GM18511 (cell line): ENCODE data around the gene SDC4.

Experiments used
- ATAC-seq: cut with Tn5 transposase; IDR thresholded peaks from one replicate; pipeline ENCODE4 v1.9.1; 2021; ENCODE audit warnings: mild to moderate bottlenecking, moderate library complexity; ENCODE audit not compliant: unreplicated experiment

The SDC4 gene

DNA sequence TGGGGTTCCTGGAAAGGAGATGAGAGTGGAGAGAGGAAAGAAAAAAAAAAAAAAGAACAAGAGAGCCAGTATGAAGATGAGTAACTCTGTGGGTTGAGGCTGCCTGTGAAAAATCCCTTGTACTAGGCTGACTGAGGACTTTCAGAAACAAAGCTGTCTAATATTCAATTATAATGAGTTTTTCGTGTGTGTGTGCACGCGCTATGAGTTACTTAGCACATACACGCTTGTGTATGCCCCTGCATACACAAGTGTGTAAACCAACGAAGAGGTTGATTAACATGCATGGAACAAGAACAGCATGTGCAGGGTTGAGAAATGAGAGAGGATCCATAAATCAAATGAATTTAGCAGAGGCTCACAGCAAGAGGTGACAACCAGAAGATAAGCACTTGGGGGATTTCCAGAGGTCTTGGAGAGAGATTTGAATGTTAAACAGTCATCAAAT is 46.4 kb downstream of the SDC4 start:
- no peak for ATAC-seq

DNA sequence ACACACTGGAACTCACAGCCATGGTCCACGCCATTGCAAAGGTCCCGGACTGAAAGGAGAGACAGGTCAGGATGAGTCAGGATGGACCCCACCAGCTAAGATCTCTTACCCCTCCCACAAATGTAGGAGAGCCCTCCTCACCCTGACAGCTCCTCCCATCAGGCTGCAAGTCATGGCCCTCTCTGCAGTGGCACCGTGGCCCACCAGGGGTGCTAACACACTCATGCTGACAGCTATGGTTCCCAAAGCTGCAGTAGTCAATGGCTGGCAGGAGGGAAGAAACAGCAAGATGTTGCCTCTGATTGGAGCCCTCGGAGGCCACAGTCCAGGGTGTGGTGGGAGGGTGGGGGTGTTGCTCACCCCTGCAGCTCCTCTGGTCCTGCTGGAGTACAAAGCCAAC is 47.3 kb downstream of the SDC4 start:
- ATAC-seq: no peak

DNA sequence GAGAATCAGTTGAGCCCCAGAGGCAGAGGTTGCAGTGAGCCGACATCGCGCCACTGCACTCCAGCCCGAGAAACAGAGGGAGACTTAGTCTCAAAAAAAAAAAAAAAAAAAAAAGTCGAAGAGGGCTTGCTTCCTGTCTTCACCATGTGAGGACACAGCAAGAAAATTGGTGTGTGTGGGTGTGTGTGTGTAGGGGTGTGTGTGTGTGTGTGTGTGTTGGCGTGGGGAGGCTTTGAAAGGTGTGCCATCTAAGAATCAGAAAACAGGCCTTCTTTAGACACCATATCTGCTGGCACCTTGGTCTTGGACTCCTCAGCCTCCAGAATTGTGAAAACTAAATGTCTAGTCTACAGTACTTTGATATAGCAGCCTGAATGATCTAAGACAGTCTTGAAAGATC is 48.4 kb downstream of the SDC4 start:
- no peak for ATAC-seq

DNA sequence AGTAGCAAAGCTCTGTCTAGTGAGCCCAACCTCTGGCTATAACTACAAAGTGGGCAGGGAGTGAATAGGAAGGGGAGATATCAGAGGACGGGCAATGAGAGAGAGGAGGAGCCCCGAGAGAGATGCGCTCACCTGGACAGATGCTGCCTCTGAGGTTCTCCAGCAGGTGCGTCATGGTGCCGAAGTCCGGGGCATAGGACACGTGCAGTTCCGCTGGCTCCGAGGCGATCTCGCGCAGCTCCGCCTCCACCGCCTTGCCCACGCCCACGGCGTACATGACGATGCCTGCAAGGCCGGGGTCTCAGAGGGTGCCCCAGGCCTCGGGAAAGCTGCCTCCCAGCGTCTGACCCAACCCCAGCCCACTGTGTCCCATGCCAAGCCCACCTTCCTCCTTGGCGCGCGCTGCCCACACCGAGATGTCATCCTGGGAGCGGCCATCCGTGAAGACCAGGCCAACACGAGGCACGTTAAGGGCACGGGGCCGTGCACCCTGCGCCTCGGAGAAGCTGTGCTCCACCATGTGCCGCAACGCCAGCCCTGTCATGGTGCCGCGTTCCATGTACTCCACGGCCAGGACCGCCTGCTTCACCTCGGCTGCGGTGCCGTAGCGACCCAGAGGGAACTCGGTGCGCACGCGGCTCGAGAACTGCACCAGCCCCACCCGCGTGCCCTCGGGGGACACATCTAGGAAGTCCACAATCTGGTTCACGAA is 50.3 kb downstream of the SDC4 start:
- no peak for ATAC-seq

DNA sequence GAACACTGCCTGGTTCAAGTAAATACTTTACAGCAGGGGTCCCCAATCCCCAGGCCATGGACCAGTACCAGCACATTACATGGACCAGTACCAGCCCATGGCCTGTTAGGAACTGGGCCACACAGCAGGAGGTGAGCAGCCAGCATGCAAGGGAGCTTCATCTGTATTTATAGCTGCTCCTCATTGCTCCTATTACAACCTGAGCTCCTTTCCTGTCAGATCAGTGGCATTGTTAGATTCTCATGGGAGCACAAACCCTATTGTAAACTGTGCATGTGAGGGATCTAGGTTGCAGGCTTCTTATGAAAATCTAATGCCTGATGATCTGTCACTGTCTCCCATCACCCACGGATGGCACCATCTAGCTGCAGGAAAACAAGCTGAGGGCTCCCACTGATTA is 53.6 kb downstream of the SDC4 start:
- ATAC-seq: no peak

DNA sequence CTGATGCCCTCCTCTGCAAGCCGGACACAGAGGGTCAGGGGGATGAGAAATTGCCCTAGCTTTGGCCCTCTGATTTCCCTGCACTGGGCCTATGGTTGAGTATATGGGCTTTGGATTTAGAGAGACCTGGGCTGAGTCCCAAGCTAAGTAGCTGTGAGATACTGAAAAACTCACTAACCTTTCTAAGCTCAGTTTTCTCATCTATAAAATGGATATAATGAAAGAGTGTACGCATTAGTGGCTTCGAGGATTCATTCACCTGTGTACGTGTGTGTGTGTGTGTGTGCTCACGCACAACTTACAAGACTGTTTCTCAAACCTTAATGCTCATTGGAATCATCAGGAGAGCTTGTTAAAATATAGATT is 54.2 kb downstream of the SDC4 start:
- ATAC-seq: no peak

DNA sequence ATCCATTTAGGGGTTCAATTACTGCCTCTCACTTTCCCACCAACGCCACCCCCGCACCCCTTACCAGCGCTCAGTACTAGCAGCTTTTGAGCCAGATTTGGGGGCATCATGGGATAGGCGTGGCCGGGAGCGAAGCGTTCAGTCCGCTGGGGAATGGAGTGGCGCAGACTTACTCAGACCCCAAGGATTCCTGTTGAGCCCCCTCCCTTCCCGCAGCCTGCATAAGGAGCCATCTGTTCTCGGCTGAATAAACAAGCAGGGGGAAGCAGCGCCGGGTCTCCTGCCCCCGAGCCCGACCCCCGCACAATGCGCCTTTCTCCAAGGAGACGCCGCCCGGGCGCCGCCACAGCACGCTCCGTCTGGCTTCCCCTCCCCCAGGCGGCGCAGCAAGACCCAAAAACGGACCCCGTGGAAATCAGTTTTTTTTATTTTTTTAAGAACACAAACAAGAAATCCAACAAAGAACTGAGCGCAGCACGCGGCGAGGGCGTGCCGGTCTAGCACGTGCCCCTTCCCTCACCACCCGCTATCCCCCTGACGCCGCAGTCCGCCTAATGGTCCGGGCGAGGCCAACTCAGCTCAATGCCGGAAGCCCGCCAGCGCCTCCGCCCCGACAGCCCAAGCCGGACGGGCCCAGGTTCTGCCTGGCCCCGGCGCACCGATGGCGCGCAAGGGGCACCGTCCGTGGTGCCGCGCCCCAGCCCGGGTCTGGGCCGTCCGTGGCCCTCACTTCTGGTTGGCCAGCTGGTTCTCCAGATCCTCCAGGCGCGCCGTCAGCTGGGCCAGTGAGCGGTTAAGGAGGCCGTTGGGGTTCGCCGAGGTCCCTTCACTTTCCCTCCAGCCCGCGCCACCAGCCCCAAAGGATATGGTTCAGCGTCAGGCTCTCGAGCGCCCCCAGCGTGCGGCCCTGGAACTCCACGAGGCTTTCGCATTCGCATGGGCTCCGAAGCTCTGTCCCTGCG is 54.9 kb downstream of the SDC4 start:
- peak; percentile 64 for ATAC-seq

DNA sequence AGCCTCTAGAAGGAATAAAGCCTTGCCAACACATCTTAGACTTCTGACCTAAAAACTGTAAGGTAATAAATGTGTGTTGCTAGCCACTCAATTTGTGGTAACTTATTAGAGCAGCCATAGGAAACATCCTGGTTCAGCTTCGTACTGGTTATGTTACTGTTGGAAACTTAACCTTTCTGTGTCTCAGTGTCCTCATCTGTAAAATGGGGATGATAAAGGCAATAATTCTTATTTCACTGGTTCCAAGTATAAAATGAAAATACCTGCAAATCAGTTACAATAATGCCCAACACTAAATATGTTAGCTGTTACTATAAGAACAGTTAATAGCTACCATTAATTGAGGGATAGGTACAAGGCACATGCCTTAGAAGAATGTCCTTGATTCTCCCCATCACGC is 55.9 kb downstream of the SDC4 start:
- no peak for ATAC-seq

DNA sequence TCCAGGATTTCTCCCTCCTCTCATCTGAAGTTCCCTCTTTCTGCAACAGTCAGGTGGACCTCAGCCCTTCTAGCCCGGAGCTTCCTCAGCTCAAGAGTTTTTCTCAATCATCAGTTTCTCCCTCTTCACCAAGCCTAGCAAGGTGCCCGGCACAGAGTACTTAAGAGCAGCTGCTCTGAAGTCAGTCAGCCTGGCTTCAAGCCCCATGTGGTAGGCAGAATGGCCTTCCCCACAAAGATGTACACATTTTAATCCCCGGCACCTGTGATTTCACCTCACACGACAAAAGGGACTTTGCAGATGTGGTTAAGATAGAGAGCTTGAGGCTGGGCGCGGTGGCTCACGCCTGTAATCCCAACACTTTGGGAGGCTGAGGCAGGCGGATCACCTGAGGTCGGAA is 56.7 kb downstream of the SDC4 start:
- ATAC-seq: no peak

DNA sequence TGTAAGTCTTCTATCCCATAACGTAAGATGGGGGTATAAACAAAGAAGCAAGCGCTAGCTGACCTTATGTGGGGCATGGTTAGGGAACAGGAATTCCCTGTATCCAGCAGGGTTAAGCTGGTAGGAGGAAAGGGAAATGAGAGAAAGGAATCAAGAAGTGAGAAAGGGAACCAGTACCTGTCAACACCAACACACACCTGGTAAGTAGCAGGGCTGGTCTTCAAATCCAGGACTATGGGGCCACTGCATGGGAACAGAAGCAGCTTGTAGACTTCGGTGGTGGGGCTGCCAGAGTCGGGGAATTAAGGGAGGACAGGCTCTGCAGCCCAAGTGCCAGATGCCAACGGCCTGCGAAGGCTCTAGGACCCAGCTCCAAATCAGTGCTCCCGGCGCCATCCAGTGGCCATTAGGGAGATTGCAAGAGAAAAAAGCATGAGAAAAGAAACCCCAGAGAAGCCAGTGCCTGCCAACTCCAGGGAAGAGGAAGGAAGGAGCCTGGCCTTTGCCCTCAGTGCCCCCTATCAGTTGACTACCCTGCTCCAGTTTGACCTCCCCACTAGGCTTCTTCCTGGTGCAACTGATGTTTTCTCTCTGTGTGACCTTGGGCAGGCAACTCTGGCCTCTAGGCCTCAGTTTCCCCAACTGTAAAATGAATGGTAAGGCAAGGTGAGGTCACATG is 57.4 kb downstream of the SDC4 start:
- ATAC-seq: no peak

DNA sequence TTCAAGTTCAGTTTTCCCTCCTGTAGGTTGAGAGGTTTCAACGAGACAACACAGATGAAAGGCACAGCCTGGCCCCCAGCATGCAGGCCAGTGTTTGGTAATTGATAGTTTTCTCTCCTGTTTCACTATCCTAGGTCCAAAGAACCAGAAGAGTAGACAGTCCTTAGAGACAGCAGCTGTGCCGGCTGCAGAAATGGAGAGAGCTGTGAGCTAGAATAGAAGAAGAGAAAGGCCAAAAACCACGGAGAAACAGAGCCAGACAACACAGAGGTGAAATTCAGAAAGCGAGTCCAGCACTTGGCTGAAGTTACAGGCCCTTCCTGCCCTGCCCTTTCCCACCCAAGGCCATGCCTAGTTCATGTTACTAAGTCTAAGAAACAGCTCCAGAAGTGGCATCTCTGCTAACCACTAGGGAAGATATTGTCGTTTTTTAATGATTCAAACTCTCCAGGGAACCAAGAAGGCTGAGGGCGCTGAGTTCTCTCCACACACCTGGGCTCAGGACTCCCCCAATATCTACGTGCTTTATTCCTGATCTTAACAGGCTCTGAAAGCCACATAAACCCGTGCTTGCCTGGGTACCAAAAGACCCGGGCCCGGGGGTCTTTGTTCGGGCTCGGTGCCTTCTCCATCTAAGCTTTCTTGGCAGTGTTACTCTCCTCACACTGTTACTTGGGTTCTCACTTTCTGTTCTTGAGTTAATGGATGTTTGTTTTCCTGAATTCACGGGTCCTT is 58.1 kb downstream of the SDC4 start:
- ATAC-seq: no peak

DNA sequence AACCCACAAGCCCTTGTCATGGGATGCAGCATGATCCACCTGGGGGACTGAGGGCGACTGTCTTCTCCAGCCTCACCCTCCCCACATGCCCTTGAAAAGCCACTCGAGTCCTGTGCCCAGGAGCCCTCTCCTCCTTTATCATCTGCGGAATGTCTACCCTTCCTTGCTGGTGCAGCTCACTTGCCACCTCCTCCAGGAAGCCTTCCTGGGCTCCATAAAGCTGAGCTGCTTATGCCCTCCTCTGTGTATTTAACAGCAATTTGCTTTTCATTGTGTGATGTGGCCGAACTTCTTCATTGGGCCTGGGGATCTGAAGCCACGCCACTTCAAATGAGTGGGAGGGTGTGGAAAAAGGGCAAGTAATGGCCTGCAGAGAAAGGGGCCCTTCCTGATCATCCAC is 59.4 kb downstream of the SDC4 start:
- ATAC-seq: no peak

DNA sequence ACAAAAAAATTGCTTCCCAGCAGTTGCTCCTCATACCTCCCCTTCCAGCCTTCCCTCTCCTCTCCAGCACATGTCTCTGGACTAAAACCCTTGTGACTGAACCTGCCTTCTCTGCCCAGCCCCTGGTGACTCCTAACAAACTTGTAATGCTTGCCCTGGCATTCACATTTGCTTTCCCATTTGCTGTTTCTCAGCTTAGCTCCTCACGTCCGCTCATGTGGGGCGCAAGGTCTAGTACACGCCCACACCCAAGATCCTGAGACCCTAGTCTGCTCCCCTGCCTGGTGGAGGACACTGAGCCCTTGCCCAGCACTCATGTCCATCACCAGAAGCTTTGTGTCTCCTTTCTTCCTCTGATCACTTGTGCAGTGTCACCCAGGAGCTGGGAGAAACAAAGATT is 59.8 kb downstream of the SDC4 start:
- no peak for ATAC-seq

DNA sequence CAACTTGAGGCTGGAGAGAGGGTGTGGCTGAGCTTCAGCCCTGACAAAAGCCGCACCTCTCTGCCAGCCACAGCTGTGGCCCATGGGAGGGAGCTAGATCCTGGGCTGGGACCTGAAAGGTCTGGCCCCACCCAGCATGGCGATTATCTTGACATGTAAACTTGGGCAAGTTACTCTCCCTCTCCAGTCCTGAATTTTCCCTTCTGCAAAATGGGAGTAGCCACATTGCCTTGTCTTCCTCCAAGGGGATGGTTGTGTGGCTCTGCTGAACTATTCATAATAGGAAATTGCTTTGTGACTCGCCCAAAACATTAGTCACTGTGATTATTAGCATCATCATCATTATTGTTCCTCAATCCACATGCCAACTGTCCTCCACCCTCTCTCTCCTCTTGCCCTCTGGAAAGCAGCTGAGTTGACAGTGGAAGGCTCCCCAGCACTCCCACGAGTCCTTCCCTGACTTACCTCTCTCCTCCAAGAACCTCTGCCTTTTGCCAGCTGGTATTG is 64.6 kb downstream of the SDC4 start:
- ATAC-seq: no peak

DNA sequence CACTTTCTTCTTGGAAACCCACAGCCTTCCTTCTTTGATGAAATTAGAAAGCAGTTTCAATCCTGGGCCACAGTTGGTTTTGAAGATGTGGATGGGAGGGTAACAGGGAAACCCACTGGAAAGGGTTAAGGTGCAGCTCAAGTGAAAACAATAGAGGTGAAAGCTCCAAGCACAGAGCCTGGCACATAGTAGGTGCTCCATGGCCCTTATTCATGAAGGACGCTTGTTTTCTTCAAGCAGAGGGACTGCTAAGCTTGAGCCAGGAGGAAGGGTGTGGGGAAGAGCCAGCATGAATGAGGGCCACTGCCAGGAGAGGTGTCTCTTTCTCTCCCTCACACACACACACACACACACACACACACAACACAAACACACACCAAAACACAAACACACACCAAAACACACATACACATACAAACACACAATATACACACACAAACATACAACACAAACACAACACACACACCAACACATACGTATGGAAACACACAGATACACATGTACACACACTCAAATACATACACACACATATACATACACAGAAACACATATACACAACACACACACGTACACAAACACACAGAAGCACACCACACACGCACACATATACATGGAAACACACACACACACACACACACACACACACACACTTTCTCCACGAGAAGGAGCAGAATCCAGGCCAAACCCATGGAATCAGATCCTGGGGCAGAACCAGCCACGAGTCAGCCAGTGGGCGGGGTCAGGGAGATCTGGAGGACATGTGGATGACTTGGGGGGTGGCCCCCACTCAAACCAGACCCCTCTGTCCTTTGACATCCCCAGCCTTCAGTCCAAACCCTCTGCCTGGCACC is 65.3 kb downstream of the SDC4 start:
- ATAC-seq: no peak

DNA sequence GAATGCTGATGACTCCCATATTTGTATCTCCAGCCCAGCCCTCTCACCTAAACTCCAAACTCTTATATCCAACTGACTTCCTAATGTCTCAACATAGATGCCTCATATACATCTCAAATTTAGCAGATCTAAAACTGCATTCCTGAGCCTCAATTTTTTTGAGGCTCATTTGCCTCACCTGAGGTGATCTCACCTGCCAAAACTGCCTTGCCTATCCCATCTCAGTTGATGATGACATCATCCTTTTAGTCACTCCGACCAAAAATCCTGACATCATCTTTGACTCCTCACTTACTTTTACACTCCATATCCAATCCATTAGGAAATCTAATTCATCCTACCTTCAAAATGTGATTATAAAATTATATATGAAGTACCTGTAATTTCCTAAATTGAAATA is 68.2 kb downstream of the SDC4 start:
- no peak for ATAC-seq

DNA sequence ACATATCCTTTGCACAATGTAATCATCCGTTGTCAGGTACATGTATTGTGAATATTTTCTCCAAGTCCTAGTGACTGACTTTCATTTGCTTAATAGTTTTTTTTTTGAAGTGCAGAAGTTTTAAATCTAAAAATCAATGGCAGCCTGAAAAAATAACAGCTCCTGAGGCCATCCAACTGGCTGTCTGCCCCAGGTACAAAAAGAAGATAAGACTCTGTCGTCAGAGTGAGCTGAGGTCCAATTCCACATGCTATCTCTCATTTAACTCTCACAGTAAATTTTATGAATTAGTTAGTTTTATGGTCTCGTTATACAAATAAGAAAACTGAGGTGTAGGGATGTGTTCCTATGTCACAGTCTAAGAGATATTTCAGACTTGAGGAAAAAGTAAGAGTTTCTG is 72.9 kb downstream of the SDC4 start:
- no peak for ATAC-seq
